Activated CD8-positive, alpha-beta T cell treated with anti-CD3 and anti-CD28 coated beads for 36 hours (primary cell): ENCODE data around the gene HBS1L. TPM values are rescaled to one million over a fixed set of nuclear protein-coding genes. Genes with fewer than 3 reads are reported as not detected.

Experiments
- ATAC-seq: fragments of 200-7000 bp; cut with Tn5 transposase; one replicate; pipeline ENCODE4 v1.10.0; 2021; ENCODE audit warnings: mild to moderate bottlenecking, moderate library complexity
- CTCF ChIA-PET: fragments of 350-600 bp; sonication (Branson Sonifier 250); formaldehyde crosslinking; loops from one replicate; lab custom pipeline; 2021; ENCODE audit warnings: antibody characterized with exemption; lab: Charles Lee
- POLR2A ChIA-PET: fragments of 350-600 bp; sonication (Branson Sonifier 250); formaldehyde crosslinking; loops from one replicate; lab custom pipeline; 2021; ENCODE audit warnings: antibody characterized with exemption; lab: Charles Lee
- DNase-seq: peaks from one replicate; pipeline ENCODE4 v3.0.0-alpha.2; 2020
- H3K27ac Mint-ChIP-seq: one replicate; pipeline ENCODE4 v1.8.0; 2021; ENCODE audit warnings: mild to moderate bottlenecking, mixed read lengths
- H3K27me3 Mint-ChIP-seq: one replicate; pipeline ENCODE4 v1.8.0; 2021; ENCODE audit warnings: mixed read lengths
- H3K36me3 Mint-ChIP-seq: one replicate; pipeline ENCODE4 v1.8.0; 2021; ENCODE audit warnings: low read depth, mixed read lengths
- H3K4me1 Mint-ChIP-seq: one replicate; pipeline ENCODE4 v1.8.0; 2021; ENCODE audit warnings: low read depth, mixed read lengths
- H3K4me3 Mint-ChIP-seq: one replicate; pipeline ENCODE4 v1.8.0; 2021; ENCODE audit warnings: mild to moderate bottlenecking, moderate library complexity, mixed read lengths
- H3K9me3 Mint-ChIP-seq: one replicate; pipeline ENCODE4 v1.8.0; 2021; ENCODE audit warnings: mixed read lengths
- CTCF ChIP-seq: fragments of 200-600 bp; IDR thresholded peaks from one replicate; pipeline ENCODE4 v1.8.0; 2022; ENCODE audit warnings: antibody characterized with exemption, mild to moderate bottlenecking
- intact Hi-C: fragments of 100-400 bp; cut with micrococcal nuclease; formaldehyde crosslinking; loops from one replicate; pipeline ENCODE4 v1.10.0; 2022
- total RNA-seq, 2 experiments: library from RNA; stranded (reverse); gene quantifications; one replicate each; pipeline ENCODE4 v1.2.3, GENCODE V29; 2021

Gene HBS1L
- total RNA-seq, 2 experiments from 2014 or later, result 146 to 147 TPM

GRCh38 chr6:134994431-134994830 lies 60.2 kb downstream of the HBS1L start:
- ChIA-PET CTCF (interaction anchor here (0.6 to 2.2 kb wide), 3 partner anchors 11 to 434 kb away, joined by 3 to 8 read pairs (median 3); no protein-coding TSS in a partner anchor), POLR2A (interaction anchor here (1.0 kb wide), 1 partner anchor 13 kb away, joined by 3 read pairs; no protein-coding TSS in a partner anchor)
- peaks cover 20% of the 10 kb centered on the region for H3K4me1 Mint-ChIP-seq
- ATAC-seq (no peak), DNase-seq (no peak)
- H3K9me3 Mint-ChIP-seq, result no peaks in the 10 kb centered on the region
- no peak for TF ChIP-seq CTCF
- no peak overlapping the region for H3K27ac Mint-ChIP-seq
- intact Hi-C loops, result no loop called here
- no peak overlapping the region for H3K4me3 Mint-ChIP-seq
- H3K27me3 Mint-ChIP-seq, result no peaks in the 10 kb centered on the region
- H3K36me3 Mint-ChIP-seq, result peaks cover 39% of the 10 kb centered on the region

GRCh38 chr6:134992155-134992554 lies 62.5 kb downstream of the HBS1L start:
- DNase-seq, result no peak
- CTCF ChIA-PET, result interaction anchor here (0.9 kb wide), 1 partner anchor 10 kb away, joined by 3 read pairs; no protein-coding TSS in a partner anchor
- Mint-ChIP-seq H3K4me3 (no peak overlapping the region), H3K36me3 (peaks cover 38% of the 10 kb centered on the region), H3K4me1 (peaks cover 8% of the 10 kb centered on the region), H3K27me3 (no peaks in the 10 kb centered on the region), H3K9me3 (no peaks in the 10 kb centered on the region), H3K27ac (no peak overlapping the region)
- TF ChIP-seq CTCF, result no peak
- intact Hi-C loops, result no loop called here
- ATAC-seq, result no peak
- POLR2A ChIA-PET, result no interaction called here

GRCh38 chr6:134990262-134990661 lies 64.4 kb downstream of the HBS1L start:
- no peaks in the 10 kb centered on the region for H3K9me3 Mint-ChIP-seq
- peaks cover 2% of the 10 kb centered on the region for H3K4me1 Mint-ChIP-seq
- no peak for ATAC-seq
- DNase-seq, result no peak
- ChIA-PET CTCF (interaction anchor here (1.5 kb wide), 1 partner anchor 9 kb away, joined by 4 read pairs; no protein-coding TSS in a partner anchor), POLR2A (no interaction called here)
- no peaks in the 10 kb centered on the region for H3K27me3 Mint-ChIP-seq
- intact Hi-C loops, result no loop called here
- no peak overlapping the region for H3K4me3 Mint-ChIP-seq
- H3K36me3 Mint-ChIP-seq, result peaks cover 31% of the 10 kb centered on the region
- TF ChIP-seq CTCF, result no peak
- H3K27ac Mint-ChIP-seq, result no peak overlapping the region

- Mint-ChIP-seq H3K27ac (no peak overlapping the region), H3K36me3 (peaks cover 50% of the 10 kb centered on the region), H3K4me1 (peaks cover 38% of the 10 kb centered on the region), H3K4me3 (no peak overlapping the region), H3K27me3 (no peaks in the 10 kb centered on the region), H3K9me3 (no peaks in the 10 kb centered on the region)
- ATAC-seq (no peak), DNase-seq (no peak)
- intact Hi-C loops, result no loop called here
- CTCF ChIA-PET, result no interaction called here
- TF ChIP-seq CTCF, result no peak
- POLR2A ChIA-PET, result no interaction called here
These were observed 69.8 kb downstream of the HBS1L start for GRCh38 chr6:134984821-134985220.

- H3K36me3 Mint-ChIP-seq, result peaks cover 53% of the 10 kb centered on the region
These were observed 70.8 kb downstream of the HBS1L start for GRCh38 chr6:134983823-134984222.

More at GRCh38 chr6:134983823-134984222, 70.8 kb downstream of the HBS1L start:
- Mint-ChIP-seq H3K4me1 (peaks cover 44% of the 10 kb centered on the region), H3K27ac (no peak overlapping the region), H3K9me3 (no peaks in the 10 kb centered on the region), H3K4me3 (no peak overlapping the region), H3K27me3 (no peaks in the 10 kb centered on the region)
- no peak for TF ChIP-seq CTCF
- CTCF ChIA-PET, result no interaction called here
- intact Hi-C loops, result no loop called here
- DNase-seq (no peak), ATAC-seq (no peak)
- POLR2A ChIA-PET, result no interaction called here
